CD4-positive, alpha-beta T cell treated with Interleukin-15 for 4 hours (primary cell): ENCODE data around the gene HYAL2.

Experiments
- DNase-seq: peaks from one replicate; pipeline ENCODE4 v3.0.0-alpha.2; 2020; ENCODE audit warnings: low spot score

Gene HYAL2

GRCh38 chr3:50269460-50269859 lies 53.1 kb downstream of the HYAL2 start:
- no peak for DNase-seq

GRCh38 chr3:50268703-50269451 lies 53.7 kb downstream of the HYAL2 start, which contains the start of gene SEMA3B:
Gene SEMA3B (plus strand): TSS chr3:50269147. CDS start chr3:50269241, 94 bp downstream.
- no peak for DNase-seq

- no peak for DNase-seq
Measured at GRCh38 chr3:50268276-50268675, 54.3 kb downstream of the HYAL2 start.
